HG03139 (cell line): ENCODE results near the gene PLRG1.
A peak's percentile ranks its signal among the peaks of the same experiment; 100 is the strongest.
"Not testable (repeated sequence)": the region's sequence is repeated elsewhere in the genome, so short reads cannot be mapped to it uniquely, and the experiment has no call there.

Source experiments
- ATAC-seq: cut with Tn5 transposase; IDR thresholded peaks from one replicate; pipeline ENCODE4 v1.9.1; 2021; ENCODE audit not compliant: unreplicated experiment

The PLRG1 gene

DNA sequence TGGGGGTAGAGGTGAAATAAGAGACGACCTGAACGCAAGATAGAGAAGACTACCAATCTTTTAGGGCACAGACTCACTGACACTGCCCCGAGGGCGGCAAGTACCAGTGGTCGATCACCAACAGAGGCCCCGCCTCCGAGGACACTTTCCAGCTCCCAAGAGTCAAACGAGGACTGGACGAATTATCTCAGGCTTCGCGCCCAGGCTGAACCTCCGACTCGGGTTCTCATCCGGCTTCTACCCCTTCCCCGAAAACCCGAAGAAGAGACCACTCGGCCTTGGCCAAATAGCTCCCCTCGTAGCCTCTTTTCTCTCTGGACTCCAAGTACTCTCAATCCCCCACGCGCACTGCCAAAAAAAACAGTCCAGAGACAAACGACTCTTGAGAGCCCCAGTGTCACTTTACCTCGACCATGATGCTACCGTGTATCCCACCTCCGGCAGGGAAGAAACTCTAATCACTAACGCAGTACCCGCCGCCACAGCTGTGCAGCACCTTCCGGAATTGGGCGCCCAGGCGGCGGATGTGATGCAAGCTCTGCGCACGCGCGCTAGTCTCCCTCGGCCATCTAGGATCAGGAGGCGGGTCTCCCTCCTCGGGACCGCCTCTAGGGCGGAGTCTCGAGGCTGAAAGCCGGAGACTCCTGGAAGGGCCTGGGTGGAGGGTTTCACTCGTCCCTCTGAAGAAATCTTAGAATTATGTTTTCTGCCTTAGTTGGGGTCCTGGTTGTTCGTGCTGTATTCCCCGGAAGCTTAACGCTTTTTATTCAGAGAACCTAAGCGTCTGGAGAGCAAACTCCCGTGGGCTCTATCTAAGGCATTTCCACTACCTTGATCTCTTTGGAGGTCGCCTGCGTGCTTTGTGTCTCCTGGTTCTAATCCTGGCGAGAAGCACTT is at the start of gene PLRG1:
Gene PLRG1, minus strand, starts transcription at position 507 of the 897 bp plus-strand sequence. Its CDS starts 92 bp downstream, at position 415.
- peak; percentile 98 for ATAC-seq

DNA sequence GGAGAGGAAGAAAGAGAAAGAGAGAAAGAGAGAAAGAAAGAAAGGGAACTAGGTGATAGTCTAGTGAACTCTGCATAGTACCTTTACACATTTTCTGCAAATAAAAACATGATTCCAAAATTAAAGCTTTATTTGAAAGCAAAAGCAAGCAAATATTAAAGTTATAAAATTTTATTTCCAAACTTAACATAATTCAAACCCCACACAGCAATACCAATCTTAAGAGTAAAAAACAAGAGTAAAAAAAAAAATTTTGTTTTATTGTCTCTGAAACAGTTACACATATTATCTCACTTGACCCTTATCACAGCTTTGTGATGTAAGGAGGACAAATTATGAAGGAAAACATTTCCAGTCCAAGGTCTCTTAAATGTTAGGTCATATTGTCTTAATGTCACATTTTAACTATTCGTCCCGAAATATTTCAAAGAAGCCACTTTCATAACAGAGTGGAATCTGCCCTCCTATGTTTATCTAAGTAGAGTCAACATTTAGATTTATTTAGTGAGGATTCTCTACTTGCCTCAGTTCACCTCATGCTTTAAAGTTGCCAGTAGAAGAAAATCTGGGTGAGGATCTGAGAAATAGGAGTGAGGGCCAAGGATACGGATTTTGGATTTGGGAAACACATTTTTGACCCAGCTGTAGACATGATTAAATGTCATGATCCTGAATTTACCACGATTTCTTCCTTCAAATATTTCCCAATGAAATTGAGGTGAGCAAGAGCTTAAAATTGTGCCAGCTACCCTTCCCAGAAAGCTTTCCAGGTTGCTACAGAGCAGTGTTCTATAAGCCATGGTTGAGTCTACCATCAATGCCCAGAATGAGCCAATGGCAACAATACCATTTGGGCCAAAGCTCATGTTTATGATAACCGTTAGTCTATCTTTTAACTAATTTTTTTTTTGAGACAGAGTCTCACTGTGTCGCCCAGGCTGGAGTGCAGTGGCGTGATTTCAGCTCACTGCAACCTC is 47.9 kb upstream of the PLRG1 start:
- no peak for ATAC-seq

DNA sequence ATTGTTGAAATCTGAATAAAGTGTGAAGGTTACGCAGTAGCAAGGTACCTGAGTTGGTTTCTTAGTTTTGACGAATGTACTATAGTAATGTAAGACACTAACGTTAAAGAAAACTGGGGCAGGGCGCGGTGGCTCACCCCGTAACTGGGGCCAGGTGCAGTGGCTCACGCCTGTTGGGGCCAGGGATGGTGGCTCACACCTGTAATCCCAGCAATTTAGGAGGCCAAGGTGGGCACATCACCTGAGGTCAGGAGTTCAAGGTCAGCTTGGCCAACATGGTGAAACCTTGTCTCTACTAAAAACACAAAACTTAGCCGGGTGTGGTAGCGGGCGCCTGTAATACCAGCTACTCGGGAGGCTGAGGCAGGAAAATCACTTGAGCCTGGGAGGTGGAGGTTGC is 47.1 kb upstream of the PLRG1 start:
- not testable (repeated sequence) for ATAC-seq

DNA sequence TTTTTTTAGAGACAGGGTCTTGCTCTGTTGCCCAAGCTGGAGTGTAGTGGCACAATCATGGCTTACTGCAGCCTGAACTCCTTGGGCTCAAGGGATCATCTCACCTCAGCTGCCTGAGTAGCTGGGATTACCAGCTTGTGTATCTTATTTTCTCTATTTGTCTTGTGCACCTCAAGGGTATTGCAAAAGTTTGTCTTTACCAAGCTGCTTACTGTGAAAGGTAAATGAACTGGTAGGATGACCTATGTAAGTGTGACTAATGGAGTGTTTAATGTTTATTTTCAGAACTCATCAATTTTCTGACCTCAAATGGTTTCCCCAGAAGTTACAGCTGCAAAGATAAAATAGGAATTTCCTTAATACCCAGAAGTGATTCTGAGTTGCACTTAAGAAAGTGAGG is 45.6 kb upstream of the PLRG1 start:
- ATAC-seq, result no peak

DNA sequence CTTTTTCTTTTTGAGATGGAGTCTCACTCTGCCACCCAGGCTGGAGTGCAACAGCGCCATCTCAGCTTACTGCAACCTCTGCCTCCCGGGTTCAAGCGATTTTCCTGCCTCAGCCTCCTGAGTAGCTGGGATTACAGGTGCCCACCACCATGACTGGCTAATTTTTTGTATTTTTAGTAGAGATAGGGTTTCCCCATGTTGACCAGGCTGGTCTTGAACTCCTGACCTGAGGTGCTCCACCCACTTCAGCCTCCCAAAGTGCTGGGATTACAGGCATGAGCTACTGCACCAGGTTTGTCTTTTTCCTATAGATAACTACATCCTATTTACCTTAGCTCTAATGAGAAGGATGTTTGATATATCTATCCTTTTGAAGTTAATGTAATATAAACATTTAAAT is 44.1 kb upstream of the PLRG1 start:
- not testable (repeated sequence) for ATAC-seq

DNA sequence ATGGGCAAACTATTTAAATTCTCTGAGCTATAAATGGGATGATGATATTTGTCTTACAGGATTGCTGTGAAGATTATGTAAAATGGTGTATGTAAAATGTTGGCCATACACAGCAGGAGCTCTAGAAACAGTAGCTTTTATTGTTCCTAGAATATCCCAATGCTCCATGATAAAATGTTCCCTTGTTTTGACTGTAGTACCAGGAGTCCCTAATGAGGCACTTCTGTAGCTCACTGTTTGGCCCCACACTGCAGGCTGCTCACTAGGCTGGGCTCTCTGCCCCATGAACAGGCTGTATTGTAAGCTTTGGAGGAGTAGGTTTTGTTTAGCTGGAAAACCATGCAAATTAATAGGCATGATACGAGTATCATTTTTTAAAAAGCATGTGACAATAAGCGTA is 43.7 kb upstream of the PLRG1 start:
- ATAC-seq, result no peak

DNA sequence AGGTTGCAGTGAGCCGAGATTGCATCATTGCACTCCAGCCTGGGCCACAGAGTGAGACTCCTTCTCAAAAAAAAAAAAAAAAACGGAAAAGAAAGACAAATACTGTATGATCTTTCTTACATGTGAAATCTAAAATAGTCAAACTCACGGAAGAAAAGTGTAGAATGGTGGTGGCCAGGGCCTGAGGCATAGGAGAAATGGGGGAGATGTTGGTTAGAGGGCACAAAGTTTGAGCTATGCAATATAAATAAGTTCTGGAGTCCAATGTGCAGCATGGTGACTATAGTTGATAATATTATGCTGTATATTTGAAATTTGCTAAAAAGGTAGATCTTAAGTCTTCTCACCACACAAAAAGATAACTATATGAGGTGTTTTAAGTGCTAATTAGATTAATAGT is 41.7 kb upstream of the PLRG1 start:
- ATAC-seq, result no peak

DNA sequence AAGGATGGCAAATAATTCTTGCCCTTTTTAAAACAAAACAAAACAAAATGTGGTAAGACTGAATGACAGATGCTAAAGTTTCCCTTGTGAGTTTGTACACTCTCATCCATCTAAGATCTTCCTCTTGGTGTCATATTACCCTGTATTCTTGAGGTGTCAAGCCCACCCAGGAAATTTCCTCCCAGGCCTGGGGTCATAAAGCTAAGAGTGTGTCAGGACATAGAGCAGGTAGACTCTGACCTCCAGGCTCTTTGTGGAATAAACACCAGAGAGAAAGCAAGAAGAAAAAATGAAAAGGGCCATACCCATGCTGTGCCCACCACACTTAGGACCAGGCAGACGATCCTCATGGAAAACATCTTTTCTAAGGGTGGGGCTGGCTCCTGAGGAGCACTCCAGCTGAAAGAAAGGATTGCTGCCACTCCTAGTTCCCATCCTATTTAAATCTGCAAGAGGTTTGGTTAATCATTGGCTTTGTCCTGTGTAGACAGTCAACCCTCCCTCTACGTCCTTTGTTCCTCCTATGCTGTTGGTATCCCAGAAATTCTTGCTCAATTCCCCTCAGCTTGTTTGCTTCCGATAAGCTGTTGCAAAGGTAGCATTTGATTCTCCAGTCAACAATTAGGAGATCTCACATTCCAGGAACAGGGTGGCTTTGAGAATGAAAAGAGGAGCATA is 40.3 kb upstream of the PLRG1 start, which contains the start of gene FGA:
Gene FGA, minus strand, starts transcription at position 414 of the 678 bp plus-strand sequence. Its CDS starts 55 bp downstream, at position 359.
- ATAC-seq, result no peak

DNA sequence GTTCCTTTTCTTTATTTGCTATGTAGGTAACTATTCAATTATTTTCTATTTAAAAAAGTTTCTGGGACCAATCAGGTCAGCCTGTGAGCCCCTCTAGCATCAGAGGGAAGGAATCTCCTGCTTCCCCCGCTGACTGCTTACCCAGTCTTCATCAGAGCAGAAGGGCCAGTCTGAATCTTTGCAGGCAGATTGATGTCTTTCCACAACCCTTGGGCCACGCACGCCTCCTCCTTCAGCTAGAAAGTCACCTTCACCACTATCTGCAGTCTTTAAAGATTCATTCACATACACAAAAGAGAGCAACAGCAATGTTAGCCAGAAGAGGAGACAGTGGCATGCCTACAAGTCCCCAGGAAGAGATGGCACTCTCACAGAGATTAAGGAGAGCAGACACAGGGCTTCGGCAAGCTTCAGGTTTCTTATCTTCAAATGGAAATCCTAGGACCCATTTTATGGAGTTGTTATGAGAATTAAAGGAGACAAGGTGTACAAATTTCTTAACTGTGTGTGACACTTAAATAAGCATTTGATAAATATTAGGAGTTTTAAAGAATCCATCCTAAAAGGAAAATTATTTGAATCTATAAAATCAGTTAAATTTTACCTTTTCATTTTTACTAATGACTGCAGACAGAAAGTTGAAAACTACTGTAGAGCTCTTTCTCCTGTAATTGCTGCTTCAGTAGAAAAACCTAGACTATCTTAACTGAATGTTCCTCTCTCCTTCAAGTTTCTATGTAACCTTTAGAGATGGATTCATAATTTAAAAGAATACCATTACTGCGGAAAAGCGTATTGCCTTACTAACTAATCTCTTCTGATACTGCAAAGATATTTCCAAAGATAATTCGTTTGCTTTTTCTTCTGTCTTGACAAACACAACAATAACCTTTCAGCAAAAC is 39.3 kb upstream of the PLRG1 start:
- ATAC-seq, result no peak

DNA sequence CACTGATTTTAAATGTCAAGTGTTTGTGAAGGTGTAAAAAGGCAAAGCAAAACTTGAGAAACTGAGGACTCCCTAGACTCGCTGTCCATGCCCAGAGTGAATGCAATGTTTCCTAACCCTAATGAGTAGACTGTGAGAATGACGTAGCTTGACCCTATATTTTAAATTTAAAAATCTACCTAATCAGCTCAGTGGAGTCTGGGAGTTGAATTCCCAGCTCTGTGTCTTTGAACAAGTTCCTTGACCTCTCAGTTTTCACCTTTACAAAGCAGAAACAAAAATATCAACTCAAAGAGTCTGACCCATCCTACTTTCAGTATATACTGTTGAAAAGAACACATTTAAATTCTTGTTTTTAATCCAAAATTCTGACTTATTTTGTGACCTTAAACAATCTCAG is 38.0 kb upstream of the PLRG1 start:
- ATAC-seq, result no peak

DNA sequence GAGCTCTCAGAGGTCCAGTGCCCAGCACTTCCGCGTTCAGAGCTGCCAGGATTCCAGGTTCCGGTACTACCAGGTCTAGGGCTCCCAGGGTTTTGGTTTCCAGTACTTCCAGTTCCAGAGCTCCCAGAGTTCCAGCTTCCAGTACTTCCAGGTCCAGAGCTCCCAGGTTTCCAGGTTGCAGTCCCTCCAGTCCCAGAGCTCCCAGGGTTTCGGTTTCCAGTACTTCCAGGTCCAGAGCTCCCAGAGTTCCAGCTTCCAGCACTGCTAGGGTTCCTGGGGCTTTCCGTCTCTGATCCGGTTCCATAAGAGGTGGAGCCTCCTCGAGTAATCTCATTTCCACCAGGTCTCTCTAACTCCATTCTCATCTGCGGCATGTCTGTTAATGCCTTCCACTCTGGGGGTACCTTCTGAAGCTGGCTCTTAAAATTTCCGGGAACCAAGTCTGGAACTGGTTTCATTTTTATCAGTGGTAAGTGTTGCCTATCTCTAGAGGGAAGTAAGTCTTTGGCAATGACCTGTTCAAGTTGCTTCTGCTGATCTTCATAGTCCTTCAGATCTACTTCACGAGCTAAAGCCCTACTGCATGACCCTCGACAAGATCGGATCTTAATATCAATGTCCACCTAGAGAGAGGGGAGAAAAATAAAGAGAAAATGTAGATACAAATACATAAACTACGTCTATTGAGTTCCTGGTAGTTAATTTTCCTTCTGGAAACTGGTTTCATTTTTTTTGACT is 36.3 kb upstream of the PLRG1 start:
- no peak for ATAC-seq

DNA sequence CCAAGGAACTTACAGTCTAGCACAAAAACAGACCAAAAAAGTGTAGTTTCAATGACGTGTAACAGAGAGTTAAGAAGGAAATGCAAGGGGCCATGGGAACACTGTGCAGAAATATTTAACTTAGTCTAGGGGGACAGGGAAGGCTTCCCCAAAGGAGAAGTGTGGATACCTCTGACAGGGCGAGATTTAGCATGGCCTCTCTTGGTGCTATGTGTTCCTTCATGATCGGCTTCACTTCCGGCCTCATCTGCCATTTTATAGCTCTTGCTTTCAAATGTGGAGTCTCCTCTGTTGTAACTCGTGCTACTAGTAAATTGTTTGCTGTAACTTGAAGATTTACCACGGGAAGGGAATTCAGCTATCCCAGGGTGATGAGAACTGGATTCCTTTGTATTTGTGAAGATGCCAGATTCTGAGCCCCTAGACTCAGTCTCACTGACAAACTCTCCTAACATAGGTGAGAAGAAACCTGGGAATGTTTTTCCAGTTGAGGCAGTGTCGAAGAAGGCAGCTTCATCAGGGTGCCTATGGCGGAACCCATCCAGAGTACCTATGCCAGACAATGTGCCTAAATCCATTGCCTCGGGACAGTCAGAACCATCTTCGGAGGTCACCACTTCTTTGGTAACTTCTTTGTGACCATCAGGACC is 35.3 kb upstream of the PLRG1 start:
- no peak for ATAC-seq

DNA sequence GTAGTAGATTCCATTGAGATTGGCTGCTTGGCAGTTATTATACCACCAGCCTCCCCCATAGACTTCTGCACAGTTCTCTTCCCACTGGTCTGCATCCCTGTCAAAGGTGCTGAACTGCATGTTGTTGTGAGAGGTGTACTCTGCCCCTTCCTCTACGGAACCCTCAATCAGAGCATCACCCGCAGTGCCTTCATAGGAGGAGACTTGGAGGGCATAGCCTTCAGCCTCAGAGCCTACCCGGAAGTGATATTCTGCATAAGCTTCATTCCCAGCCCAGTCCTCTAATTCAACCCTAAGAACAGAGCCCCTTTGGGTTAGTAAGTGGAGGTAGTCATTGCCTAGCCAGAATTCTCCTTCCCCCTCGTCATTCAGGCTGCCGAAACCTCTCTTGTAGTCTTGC is 34.1 kb upstream of the PLRG1 start:
- no peak for ATAC-seq

DNA sequence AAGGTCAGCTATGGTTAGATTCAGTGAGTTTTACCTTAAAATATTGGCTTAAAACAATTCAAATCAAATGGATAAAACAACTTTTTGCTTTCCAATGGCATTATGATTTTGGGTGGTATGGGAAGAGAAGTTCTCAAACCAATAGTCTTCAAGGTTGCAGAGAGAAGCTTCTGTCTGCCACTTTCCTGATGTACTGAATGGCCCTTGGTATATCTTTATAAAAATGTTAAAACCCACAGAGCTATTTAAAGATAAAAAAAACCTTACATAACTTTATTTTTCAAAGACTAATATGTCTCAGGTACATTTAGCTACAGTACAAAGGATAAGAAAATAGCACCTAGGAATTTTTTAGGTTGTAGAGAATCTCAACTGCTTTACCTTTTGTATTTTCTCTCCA is 33.5 kb upstream of the PLRG1 start:
- no peak for ATAC-seq

DNA sequence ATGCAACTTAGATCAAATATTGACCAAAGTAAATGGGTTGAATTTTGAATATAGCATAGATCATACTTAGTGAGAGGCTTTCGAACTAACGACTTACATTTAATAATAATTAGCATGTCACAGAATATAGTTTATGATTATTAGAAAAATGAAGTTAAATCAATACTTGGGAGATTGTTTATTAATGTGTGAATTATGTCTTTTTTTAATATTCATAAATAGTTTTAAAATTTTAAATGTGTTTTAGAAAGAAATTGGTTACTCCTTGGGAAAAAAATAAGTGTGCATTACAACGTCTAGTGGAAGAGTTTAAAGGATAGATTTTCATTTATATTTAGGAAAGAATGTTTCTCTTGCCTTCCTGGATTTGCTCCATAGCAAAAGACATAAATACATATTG is 33.0 kb upstream of the PLRG1 start:
- ATAC-seq, result no peak

DNA sequence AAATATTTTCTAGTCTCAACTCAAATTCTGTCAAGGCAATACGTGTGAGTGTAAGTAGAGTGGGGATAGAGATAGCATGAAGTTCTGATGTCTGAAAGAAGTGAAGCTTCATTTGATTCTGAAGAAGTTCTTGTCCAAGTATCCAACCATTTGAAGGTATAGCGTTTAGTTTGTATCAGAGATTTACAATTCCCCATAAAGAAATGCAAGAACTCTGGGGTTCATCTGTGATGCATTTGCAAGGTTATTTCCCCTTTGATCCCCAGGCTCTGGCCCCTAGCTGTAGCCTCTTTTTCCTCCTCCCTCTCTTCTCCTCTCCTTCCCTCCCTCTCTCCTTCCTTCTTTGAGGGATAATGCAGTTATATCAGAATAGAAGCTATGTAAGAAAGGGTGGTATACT is 32.5 kb upstream of the PLRG1 start:
- no peak for ATAC-seq

DNA sequence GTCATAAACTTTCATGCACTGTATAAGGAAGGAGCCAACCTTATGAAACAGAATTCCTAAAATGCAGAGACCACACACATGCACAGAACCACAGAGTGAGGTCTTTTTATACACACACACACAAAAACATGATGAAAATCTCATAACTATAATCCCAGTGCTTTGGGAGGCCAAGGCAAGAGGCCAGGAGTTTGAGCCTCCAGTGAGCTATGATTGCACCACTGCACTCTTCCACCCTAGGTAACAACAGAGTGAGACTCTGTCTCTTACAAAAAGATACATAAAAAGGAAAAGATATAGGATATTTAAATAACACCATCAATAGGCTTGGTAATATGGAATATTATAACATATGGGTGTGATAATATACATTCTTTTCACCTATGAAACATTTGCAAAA is 29.7 kb upstream of the PLRG1 start:
- ATAC-seq, result no peak

DNA sequence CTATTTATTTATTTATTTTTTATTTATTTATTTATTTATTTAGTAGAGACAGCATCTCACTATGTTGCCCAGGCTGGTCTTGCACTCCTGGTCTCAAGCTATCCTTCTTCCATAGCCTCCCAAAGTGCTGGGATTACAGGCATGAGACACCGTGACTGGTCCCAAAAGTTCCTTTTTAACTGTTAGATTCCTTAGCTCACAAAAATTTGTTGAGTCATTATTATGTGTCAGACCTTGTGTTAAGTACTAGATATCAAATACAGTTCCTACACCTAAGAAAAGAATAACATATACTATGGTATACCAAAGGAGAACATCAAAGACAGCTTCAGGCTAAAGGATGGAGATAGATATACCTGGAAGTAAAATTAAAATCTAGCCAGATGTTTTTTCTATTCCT is 28.7 kb upstream of the PLRG1 start:
- no peak for ATAC-seq

DNA sequence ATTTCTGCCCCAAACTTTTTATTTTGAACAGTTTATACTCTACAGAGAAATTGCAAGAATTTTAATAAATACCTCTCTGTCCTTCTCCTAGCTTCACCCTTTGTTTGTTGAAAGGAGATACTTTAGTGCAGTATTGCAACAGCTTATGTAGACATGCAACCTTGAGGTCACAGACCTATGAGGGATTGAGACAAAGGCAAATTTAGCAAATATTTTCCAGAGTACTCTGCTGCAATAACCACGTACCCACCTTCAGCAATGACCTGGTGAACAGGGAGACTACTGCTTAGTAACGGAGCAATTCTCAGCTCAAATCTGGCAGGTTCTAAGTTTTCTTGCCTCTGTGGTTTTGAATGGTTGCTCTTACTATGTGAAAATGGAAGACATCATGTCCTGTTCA is 27.1 kb upstream of the PLRG1 start:
- ATAC-seq, result no peak
